Effector memory CD8-positive, alpha-beta T cell (primary cell): ENCODE results near the gene FCHO1.
"Not testable (repeated sequence)": the region's sequence is repeated elsewhere in the genome, so short reads cannot be mapped to it uniquely, and the experiment has no call there.

ENCODE experiments used
- ATAC-seq: fragments of 150-1000 bp; cut with Tn5 transposase; replicated peaks from 2 replicates; pipeline ENCODE4 v1.10.0; 2021; ENCODE audit warnings: mild to moderate bottlenecking, moderate library complexity
- DNase-seq, 3 experiments: peaks; one replicate each; pipeline ENCODE4 v3.0.0; 2021
- H3K27ac Mint-ChIP-seq, 2 donors: one replicate each; pipeline ENCODE4 v1.8.0; 2022; ENCODE audit warnings: mild to moderate bottlenecking in 2 of 2, mixed read lengths in 2 of 2, moderate library complexity in 2 of 2
- H3K27me3 Mint-ChIP-seq, 2 donors: one replicate each; pipeline ENCODE4 v1.8.0; 2022; ENCODE audit warnings: mixed read lengths in 2 of 2
- H3K36me3 Mint-ChIP-seq: one replicate; pipeline ENCODE4 v1.8.0; 2022; ENCODE audit warnings: mild to moderate bottlenecking, moderate library complexity, mixed read lengths; ENCODE audit not compliant: insufficient read depth
- H3K4me1 Mint-ChIP-seq, 2 donors: one replicate each; pipeline ENCODE4 v1.8.0; 2022; ENCODE audit warnings: low read depth in 2 of 2, mixed read lengths in 2 of 2
- H3K4me3 Mint-ChIP-seq, 2 donors: one replicate each; pipeline ENCODE4 v1.8.0; 2022; ENCODE audit warnings: mild to moderate bottlenecking in 2 of 2, mixed read lengths in 2 of 2, moderate library complexity in 2 of 2
- H3K9me3 Mint-ChIP-seq, 2 donors: one replicate each; pipeline ENCODE4 v1.8.0; 2022; ENCODE audit warnings: mixed read lengths in 2 of 2

FCHO1 gene

GRCh38 chr19:17758515-17758914, 7.2 kb downstream of the FCHO1 start:
- no peaks in the 10 kb centered on the region for H3K9me3 Mint-ChIP-seq
- DNase-seq (no peak), ATAC-seq (no peak)
- H3K4me3 Mint-ChIP-seq, result no peak overlapping the region
- no peaks in the 10 kb centered on the region for H3K27me3 Mint-ChIP-seq
- peaks cover 30% of the 10 kb centered on the region for H3K36me3 Mint-ChIP-seq
- H3K4me1 Mint-ChIP-seq, result peaks cover 11 to 12% of the 10 kb centered on the region in 2 donors
- no peak overlapping the region for H3K27ac Mint-ChIP-seq

GRCh38 chr19:17761148-17761547, 9.9 kb downstream of the FCHO1 start:
- Mint-ChIP-seq H3K27ac (no peak overlapping the region), H3K36me3 (peaks cover 55% of the 10 kb centered on the region)

GRCh38 chr19:17762505-17763229, 11.4 kb downstream of the FCHO1 start:
- H3K27ac Mint-ChIP-seq, result no peak overlapping the region
- H3K9me3 Mint-ChIP-seq, result no peaks in the 10 kb centered on the region
- no peaks in the 10 kb centered on the region for H3K27me3 Mint-ChIP-seq
- H3K4me1 Mint-ChIP-seq, result peaks cover 4 to 5% of the 10 kb centered on the region in 2 donors
- no peak overlapping the region for H3K4me3 Mint-ChIP-seq
- ATAC-seq, result no peak
- DNase-seq, result no peak
- H3K36me3 Mint-ChIP-seq, result peaks cover 64% of the 10 kb centered on the region

More at GRCh38 chr19:17761148-17761547, 9.9 kb downstream of the FCHO1 start:
- Mint-ChIP-seq H3K4me3 (no peak overlapping the region), H3K9me3 (no peaks in the 10 kb centered on the region), H3K4me1 (peaks cover 4 to 5% of the 10 kb centered on the region in 2 donors), H3K27me3 (no peaks in the 10 kb centered on the region)
- ATAC-seq, result no peak
- no peak for DNase-seq

GRCh38 chr19:17764348-17764747, 13.1 kb downstream of the FCHO1 start:
- Mint-ChIP-seq H3K4me3 (no peak overlapping the region), H3K4me1 (peaks cover 0 to 4% of the 10 kb centered on the region in 2 donors), H3K27me3 (no peaks in the 10 kb centered on the region), H3K36me3 (peaks cover 78% of the 10 kb centered on the region), H3K9me3 (no peaks in the 10 kb centered on the region), H3K27ac (peak overlapping the region in 1 of 2 donors; percentile 77)
- ATAC-seq, result no peak
- no peak for DNase-seq

GRCh38 chr19:17765069-17765618, 13.9 kb downstream of the FCHO1 start:
- peak; percentile 58 for ATAC-seq
- Mint-ChIP-seq H3K27ac (peak overlapping the region in 1 of 2 donors; percentile 77), H3K4me1 (peaks cover 0 to 4% of the 10 kb centered on the region in 2 donors), H3K4me3 (no peak overlapping the region), H3K27me3 (no peaks in the 10 kb centered on the region), H3K9me3 (no peaks in the 10 kb centered on the region), H3K36me3 (peaks cover 81% of the 10 kb centered on the region)
- no peak for DNase-seq

- Mint-ChIP-seq H3K27me3 (no peaks in the 10 kb centered on the region), H3K4me1 (peaks cover 0 to 4% of the 10 kb centered on the region in 2 donors), H3K4me3 (no peak overlapping the region), H3K9me3 (no peaks in the 10 kb centered on the region), H3K27ac (no peak overlapping the region), H3K36me3 (peaks cover 94% of the 10 kb centered on the region)
- ATAC-seq (no peak), DNase-seq (no peak)
Measured at GRCh38 chr19:17766543-17767131, 15.4 kb downstream of the FCHO1 start.

GRCh38 chr19:17767559-17767958, 16.3 kb downstream of the FCHO1 start:
- no peak for ATAC-seq
- Mint-ChIP-seq H3K36me3 (peaks cover 94% of the 10 kb centered on the region), H3K27ac (peak overlapping the region in 1 of 2 donors; percentile 54), H3K4me1 (peaks cover 0 to 4% of the 10 kb centered on the region in 2 donors), H3K27me3 (no peaks in the 10 kb centered on the region), H3K4me3 (no peak overlapping the region), H3K9me3 (no peaks in the 10 kb centered on the region)
- DNase-seq, result no peak

GRCh38 chr19:17770613-17771012, 19.3 kb downstream of the FCHO1 start:
- H3K36me3 Mint-ChIP-seq, result peaks cover 71% of the 10 kb centered on the region
- no peak for ATAC-seq
- H3K9me3 Mint-ChIP-seq, result no peaks in the 10 kb centered on the region
- no peak overlapping the region for H3K27ac Mint-ChIP-seq
- H3K27me3 Mint-ChIP-seq, result no peaks in the 10 kb centered on the region
- no peak for DNase-seq
- no peak overlapping the region for H3K4me3 Mint-ChIP-seq
- peaks cover 4% of the 10 kb centered on the region in 2 donors for H3K4me1 Mint-ChIP-seq

- peaks cover 4 to 5% of the 10 kb centered on the region in 2 donors for H3K4me1 Mint-ChIP-seq
- no peaks in the 10 kb centered on the region for H3K9me3 Mint-ChIP-seq
- H3K4me3 Mint-ChIP-seq, result no peak overlapping the region
- DNase-seq, result no peak
- no peak for ATAC-seq
- H3K36me3 Mint-ChIP-seq, result peaks cover 59% of the 10 kb centered on the region
- H3K27me3 Mint-ChIP-seq, result no peaks in the 10 kb centered on the region
- H3K27ac Mint-ChIP-seq, result peak overlapping the region in 1 of 2 donors; percentile 49
Measured at GRCh38 chr19:17772172-17772571, 20.9 kb downstream of the FCHO1 start.

GRCh38 chr19:17775245-17775927, 24.1 kb downstream of the FCHO1 start:
- Mint-ChIP-seq H3K4me3 (no peak overlapping the region), H3K9me3 (no peaks in the 10 kb centered on the region), H3K36me3 (peaks cover 31% of the 10 kb centered on the region), H3K27ac (peak overlapping the region in 1 of 2 donors; percentile 11), H3K27me3 (no peaks in the 10 kb centered on the region), H3K4me1 (peaks cover 8 to 19% of the 10 kb centered on the region in 2 donors)
- ATAC-seq (no peak), DNase-seq (peak; percentile 27 to 39 (median 28))

GRCh38 chr19:17775991-17776803, 24.9 kb downstream of the FCHO1 start:
- ATAC-seq (peak; percentile 72), DNase-seq (no peak)
- peak overlapping the region; percentile 23 to 60 for H3K27ac Mint-ChIP-seq
- H3K36me3 Mint-ChIP-seq, result peaks cover 26% of the 10 kb centered on the region
- H3K4me1 Mint-ChIP-seq, result peaks cover 8 to 19% of the 10 kb centered on the region in 2 donors
- H3K27me3 Mint-ChIP-seq, result no peaks in the 10 kb centered on the region
- H3K9me3 Mint-ChIP-seq, result no peaks in the 10 kb centered on the region
- no peak overlapping the region for H3K4me3 Mint-ChIP-seq

GRCh38 chr19:17777840-17778239, 26.6 kb downstream of the FCHO1 start:
- Mint-ChIP-seq H3K4me1 (peaks cover 10 to 22% of the 10 kb centered on the region in 2 donors), H3K27ac (peak overlapping the region in 1 of 2 donors; percentile 57), H3K36me3 (peaks cover 16% of the 10 kb centered on the region)
- not testable (repeated sequence) for H3K27me3 Mint-ChIP-seq, H3K4me3 Mint-ChIP-seq, DNase-seq, ATAC-seq, H3K9me3 Mint-ChIP-seq
